HG02610 (cell line): ENCODE measurements around the gene RNF214.

Experiments used
- ATAC-seq: cut with Tn5 transposase; IDR thresholded peaks from one replicate; pipeline ENCODE4 v1.9.1; 2021; ENCODE audit warnings: mild to moderate bottlenecking, moderate library complexity; ENCODE audit not compliant: unreplicated experiment

The RNF214 gene

GRCh38 chr11:117212697-117213355 lies 19.6 kb upstream of the RNF214 start:
- no peak for ATAC-seq

DNA sequence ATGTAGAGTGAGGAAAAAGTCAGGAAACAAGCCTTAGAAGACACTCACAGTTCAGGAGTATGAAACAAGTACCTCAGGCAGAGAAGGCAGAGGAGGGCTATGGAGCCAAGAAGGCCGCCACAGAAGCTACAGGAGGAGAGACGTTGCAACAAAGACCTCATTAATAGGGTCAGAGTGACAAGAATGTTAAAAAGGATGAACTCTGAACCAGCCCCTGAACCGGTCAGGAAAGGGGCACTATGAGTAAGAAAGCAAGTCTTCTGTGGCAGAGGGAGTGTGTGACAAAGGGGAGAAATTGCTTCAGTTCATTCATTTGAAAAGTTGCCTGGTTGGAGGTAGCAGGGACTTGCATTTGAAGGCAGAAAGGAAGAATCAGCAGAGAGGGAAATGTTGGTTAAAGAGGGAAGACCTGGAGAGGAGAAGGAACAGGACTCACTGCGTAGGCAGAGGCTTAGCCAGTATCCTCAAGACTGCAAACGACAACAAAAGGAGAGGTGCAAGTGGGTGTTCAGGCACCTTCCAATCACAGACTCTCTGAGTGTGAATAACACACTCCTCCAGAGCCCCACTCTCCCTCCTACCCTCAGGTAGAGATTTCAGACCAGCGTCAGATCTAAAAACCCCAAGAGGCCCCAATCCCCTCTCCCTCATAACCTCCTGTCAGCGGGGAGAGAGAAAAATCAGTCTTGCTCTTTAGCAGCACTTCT lies 17.9 kb upstream of the RNF214 start:
- no peak for ATAC-seq

DNA sequence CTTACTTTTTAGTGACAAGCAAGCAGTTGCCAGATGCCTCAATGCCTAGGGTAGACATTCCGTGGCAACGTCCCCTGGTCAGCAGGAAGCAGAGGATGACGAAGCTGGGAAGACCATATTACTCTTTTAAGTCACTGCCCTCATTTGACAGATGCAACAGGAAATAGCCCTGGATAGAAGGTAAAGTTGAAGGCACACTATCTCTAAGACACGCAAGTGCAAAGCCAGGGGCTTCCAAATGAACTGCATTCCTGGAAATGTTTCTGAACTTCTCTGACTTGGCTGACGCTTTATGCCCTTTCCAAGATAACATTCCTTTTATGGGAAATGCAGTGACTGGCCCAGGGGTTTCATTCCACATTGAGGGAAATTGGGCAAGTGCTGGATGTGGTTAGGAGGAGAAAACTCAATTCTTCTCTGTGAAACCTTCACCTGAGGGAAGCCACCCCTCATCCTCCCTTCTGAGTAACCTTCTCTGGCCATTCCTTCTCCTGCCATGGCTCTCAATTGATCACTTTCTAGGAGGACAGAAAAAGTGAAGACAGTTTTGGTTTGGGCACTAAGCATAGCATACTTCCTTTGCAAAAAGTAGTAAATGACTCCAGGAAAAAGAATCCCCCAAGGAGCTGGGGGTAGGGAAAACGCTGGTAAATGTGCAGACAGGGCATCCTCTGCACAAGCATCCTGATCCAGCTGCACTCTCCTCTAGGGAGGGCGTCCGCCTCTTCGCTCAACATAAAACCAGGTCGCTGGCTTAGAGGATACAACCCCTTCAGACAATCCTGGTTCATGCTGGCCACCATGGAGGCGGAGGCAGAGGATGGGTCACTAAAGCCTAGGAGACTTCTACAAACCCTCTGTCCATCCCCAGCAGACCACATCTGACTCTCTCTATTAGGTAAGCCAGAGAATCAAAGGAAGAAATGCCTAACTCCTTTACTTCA lies 15.1 kb upstream of the RNF214 start:
- ATAC-seq: no peak

GRCh38 chr11:117218133-117218915 lies 14.1 kb upstream of the RNF214 start:
- no peak for ATAC-seq

DNA sequence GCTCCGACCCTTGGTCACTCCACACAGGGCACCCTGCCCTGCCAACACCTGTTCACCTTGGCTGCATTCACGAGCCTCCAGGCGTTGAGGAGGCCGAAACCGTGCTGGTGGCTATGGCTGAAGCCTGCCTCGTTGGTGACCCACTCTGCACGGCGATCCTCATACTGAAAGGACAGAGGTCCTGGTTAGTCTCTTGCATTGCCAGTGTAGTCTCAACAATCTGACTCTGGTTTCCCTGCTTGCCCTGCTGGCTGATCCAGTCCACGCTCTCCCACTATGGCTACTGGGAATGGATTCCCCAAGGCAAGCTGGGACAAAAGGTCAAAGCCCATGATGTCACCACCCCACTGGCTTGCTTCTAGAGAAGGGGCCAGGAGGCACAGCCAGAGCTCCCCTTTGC lies 13.5 kb upstream of the RNF214 start:
- ATAC-seq: no peak

DNA sequence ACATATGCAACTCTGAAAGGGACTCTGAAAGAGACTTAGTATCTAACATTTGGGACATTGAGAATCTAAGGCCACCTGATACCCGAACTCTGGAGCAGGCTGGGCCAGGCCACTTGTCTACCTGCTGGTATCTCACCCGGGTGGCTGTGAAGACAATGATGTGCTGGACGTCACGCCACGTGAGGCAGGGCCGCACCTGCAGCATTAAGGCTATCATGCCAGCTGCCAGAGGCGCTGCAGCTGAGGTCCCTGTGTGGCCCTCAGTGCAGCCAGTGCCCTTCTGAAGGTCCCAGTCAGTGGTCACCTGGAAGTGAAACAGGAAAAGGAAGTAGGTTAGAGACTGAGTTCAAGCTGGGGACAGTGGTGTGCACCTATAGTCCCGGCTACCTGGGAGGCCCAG lies 13.0 kb upstream of the RNF214 start:
- no peak for ATAC-seq

DNA sequence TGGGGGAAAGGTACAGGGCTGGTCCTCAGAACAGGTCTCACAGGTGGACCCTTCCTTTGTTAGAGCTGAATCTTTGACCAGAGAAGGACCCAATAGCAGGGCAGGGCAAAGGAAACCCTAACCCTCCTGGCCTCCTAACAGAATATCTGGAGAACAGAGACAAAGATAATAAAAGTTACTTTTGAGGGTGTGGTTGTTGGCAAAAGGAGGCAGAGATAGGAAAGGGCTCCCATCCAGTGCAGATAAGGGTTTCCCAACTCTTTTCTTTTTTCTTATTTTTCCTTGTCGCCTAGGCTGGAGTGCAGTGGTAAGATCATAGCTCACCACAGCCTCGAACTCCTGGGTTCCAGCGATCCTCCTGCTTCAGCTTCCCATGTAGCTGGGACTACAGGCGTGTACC lies 12.5 kb upstream of the RNF214 start:
- ATAC-seq: no peak

DNA sequence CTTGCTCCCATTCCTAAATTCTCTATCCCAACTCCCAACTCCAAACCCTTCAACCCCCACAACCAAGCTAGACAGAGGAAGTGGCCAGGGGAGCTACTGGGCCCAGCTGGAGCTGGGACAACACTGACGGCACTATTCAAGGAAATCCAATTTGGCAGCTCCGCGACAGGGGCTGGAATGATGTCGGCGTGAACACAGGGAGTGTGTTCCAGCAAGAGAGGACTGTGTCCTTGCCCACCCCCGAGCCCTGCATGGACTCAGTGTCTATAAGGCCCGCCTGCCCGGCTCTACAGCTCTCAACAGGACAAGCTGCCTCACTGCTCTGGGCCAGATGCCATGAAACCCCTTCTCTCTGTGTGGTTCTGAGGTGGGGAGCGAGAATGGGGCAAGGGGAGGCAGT lies 11.9 kb upstream of the RNF214 start:
- no peak for ATAC-seq

DNA sequence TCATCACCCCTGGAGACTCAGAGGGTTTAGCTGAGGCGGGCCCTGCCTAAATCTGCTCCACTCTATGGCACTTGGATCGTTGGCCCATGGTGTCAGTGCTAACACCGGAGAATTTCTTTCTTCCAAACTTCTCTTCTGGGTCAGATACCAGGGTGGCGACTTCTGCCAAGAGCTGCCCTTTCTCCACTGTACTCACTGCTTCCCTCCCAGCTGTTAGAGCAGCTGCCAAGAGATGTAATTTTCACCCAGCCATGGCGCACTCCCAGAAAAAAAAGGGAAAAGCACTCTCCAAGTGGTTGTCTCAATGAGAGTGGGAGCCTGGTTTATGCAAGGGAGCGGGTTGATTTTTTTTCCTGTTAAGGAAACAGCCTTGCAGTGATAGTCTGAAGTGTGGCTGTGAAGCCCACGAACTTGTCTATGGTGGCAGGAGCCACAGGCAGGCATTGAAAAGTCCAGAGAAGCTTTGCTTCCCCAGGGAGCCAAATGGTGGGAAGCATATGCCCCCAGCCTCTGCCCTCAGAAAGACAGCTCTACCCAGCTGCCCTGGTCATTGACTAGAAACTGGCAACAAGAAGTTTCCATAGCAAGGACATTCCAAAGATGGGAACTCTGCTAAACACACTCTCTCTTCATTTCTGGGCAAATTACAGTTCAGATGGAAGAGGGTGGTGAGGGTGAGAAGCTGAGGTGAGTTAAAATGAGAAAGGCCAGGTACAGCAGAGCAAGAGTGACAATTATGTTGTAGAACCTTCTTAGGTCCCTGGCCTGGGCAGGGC lies 11.3 kb upstream of the RNF214 start:
- ATAC-seq: no peak

DNA sequence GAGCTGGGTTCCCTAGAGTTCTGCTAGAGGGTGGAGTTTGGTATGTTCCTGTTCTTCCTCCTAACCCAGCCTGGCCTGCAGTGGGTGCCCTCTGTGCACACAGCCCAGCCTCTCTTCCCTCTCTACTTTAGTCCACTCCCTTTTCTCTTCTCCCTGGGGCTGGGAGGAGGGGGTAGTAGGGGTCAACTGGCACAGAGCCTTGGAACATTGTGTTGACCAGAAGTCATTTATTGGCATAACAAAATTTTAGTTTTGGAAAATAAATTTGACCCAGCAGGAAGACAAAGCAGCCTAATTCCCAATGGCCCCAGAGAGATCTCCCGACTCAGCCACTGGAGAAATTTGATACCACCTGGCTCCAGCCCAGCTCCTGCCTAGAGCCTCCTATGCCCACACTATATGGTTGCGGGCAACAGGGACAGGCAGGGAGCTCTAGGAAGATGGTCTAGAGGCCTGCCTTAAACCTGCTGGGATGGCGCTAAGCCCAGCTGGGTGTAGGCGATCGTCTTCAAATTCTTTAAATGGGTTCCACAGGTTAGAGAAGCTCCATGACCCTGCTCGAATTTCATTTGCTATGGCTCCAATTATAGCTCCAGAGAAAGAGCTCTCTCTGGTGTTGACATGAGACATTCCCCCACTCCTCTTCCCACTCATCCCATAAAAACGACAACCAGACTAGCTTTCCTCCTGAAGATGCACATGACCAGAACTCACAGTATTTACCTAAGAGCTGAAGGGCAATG lies 10.5 kb upstream of the RNF214 start:
- no peak for ATAC-seq

GRCh38 chr11:117222991-117223740 lies 9.3 kb upstream of the RNF214 start:
- ATAC-seq: no peak

DNA sequence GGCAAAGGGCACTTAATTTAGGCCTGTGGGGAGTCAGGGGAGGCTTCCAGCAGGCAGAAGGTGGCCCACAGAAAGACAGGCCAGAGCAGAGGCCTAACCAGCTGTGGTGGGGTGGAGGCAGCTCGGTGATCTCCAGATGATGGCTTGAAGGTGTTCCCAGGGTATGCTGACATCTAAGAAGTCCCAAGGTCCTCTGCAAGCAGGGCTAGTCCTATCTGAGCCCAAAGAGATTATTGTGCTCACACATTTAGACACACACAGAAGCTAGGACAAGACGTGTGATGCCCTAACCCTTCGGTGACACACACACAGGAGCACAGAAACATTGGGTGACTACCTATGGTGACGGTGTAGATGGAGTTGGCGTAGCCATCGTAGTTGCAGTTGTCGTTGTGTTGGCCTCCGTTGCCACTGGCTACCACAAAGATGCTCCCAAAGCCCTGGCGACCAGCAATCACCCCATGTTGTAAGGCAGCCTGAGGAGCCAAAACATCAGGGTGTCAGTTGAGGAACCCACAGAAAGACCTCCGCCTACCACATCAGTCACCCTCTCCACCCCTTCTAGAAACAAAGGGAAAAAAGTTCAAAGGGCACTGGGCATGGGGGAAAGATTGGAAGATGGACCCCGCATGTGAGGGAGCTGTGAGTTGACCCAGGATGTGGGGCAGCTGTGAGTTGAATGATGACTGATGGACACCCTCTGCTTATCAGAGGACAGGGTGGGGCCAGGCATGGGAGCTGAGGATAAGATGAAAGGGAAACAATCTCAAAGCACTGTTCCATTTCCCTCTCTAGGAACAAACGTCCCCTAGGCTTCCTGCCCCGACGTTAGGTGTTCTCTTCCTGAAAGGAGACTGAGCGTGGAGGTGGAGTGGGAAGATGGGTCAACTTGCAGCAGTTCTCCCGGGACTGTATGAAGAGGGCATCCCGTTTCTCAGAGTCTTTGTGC lies 8.5 kb upstream of the RNF214 start:
- ATAC-seq: no peak

- no peak for ATAC-seq
These were observed 6.8 kb upstream of the RNF214 start for GRCh38 chr11:117225553-117226170.

GRCh38 chr11:117226388-117227385 lies 5.8 kb upstream of the RNF214 start:
- ATAC-seq: no peak

- no peak for ATAC-seq
These were observed 4.4 kb upstream of the RNF214 start for GRCh38 chr11:117228091-117228490.

DNA sequence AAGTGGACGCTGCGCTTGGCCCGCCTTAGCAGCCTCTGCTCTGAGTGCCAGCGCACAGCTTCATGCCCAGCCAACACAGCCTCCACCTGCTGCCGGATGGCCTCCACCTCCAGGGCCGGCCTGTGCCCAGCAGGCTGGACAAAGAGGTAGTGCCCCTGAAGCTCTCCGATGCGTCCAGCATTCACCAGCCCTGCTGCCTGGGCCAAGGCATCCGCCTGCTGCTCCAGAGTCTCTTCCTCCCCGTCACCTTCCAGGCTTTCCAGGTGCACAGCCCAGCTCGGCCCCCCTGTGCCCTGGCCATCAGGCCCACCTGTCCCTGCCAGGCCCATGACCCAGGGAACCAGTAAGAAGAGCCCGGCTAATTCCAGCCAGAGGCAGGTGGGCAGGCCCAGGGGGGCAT lies 3.1 kb upstream of the RNF214 start:
- ATAC-seq: no peak
